GM12878 (cell line): ENCODE data around the gene CCDC144A. TPM values are rescaled to one million over a fixed set of nuclear protein-coding genes. Genes with fewer than 3 reads are reported as not detected.
"Not testable (repeated sequence)": the region's sequence is repeated elsewhere in the genome, so short reads cannot be mapped to it uniquely, and the experiment has no call there.

Experiments used
- ATAC-seq: fragments of 200-7000 bp; cut with Tn5 transposase; 3 replicates; pipeline ENCODE4 v1.9.1; 2020; ENCODE audit warnings: mild to moderate bottlenecking, moderate library complexity
- BruUV-seq: library from RNA; stranded (reverse); fragments of 400-500 nt; replicated peaks from 2 replicates; lab custom pipeline; 2021; lab: Mats Ljungman, UMichigan
- CTCF ChIA-PET: fragments of 300-600 bp; sonication (Branson Sonifier 250); formaldehyde crosslinking; extraction: SDS; loops from one replicate; lab custom pipeline; 2021; ENCODE audit warnings: inconsistent platforms; lab: Yijun Ruan, JAX
- POLR2A ChIA-PET: fragments of 350-600 bp; formaldehyde crosslinking; extraction: SDS; loops from one replicate; lab custom pipeline; 2021; ENCODE audit warnings: inconsistent platforms; lab: Charles Lee
- RAD21 ChIA-PET: fragments of 300-600 bp; sonication (Branson Sonifier 250); formaldehyde crosslinking; loops from one replicate; lab custom pipeline; 2023; ENCODE audit warnings: antibody characterized with exemption; ENCODE audit not compliant: unreplicated experiment; lab: Charles Lee
- SMC1A ChIA-PET: fragments of 300-600 bp; sonication (Branson Sonifier 250); formaldehyde crosslinking; loops from one replicate; lab custom pipeline; 2023; ENCODE audit not compliant: unreplicated experiment, uncharacterized antibody; lab: Charles Lee
- DNase-seq: peaks from one replicate; pipeline ENCODE4 v3.0.0-alpha.2; 2011; ENCODE audit warnings: low read depth, low spot score
- FAIRE-seq: peaks from 3 replicates; lab custom pipeline; 2011; peaks lifted over from hg19 to GRCh38; lab: Jason Lieb, UNC
- H2AFZ ChIP-seq: 2 replicates; pipeline ENCODE4 v1.6.0; 2011; ENCODE audit warnings: low read depth, low read length, control low read depth; ENCODE audit not compliant: control insufficient read depth
- H3K27ac ChIP-seq: 2 replicates; pipeline ENCODE4 v1.5.1; 2011; ENCODE audit warnings: control low read depth; ENCODE audit not compliant: control insufficient read depth, insufficient read depth
- H3K27me3 ChIP-seq, 2 experiments: replicated peaks in 1 of 2; 2 replicates each; pipeline versions ENCODE4 v1.6.0 to v1.6.1; 2011; ENCODE audit warnings: low read length in 1 of 2; ENCODE audit not compliant: control insufficient read depth in 2 of 2, insufficient read depth in 2 of 2
- H3K36me3 ChIP-seq, 2 experiments: 2 replicates each; pipeline ENCODE4 v1.5.1; 2011; ENCODE audit warnings: low read length in 1 of 2; ENCODE audit not compliant: control insufficient read depth in 2 of 2, insufficient read depth in 2 of 2
- H3K4me1 ChIP-seq: 2 replicates; pipeline ENCODE4 v1.6.1; 2011; ENCODE audit warnings: mild to moderate bottlenecking, low read length, moderate library complexity, mixed read lengths; ENCODE audit not compliant: control insufficient read depth, insufficient read depth
- H3K4me2 ChIP-seq: 2 replicates; pipeline ENCODE4 v1.6.0; 2011; ENCODE audit warnings: control low read depth; ENCODE audit not compliant: control insufficient read depth, insufficient read depth
- H3K4me3 ChIP-seq: fragments of 200-600 bp; sonication (generic); 2 replicates; pipeline ENCODE4 v1.5.1; 2016
- H3K79me2 ChIP-seq: 2 replicates; pipeline ENCODE4 v1.6.0; 2011; ENCODE audit warnings: low read length; ENCODE audit not compliant: control insufficient read depth, insufficient read depth
- H3K9ac ChIP-seq: 2 replicates; pipeline ENCODE4 v1.8.0; 2011; ENCODE audit warnings: low read length, control low read depth, mixed read lengths; ENCODE audit not compliant: control insufficient read depth, insufficient read depth
- H3K9me3 ChIP-seq: replicated peaks from 3 replicates; pipeline ENCODE4 v1.5.1; 2011; ENCODE audit warnings: mild to moderate bottlenecking, low read length; ENCODE audit not compliant: control insufficient read depth, insufficient read depth
- H4K20me1 ChIP-seq: 2 replicates; pipeline ENCODE4 v1.6.0; 2011; ENCODE audit not compliant: control insufficient read depth, insufficient read depth
- CBX3 ChIP-seq: fragments of 200-600 bp; sonication (generic); IDR thresholded peaks from 2 replicates; pipeline ENCODE4 v1.6.1; 2016; ENCODE audit warnings: low read depth, borderline replicate concordance
- CHD2 ChIP-seq: IDR thresholded peaks from 2 replicates; pipeline ENCODE4 v1.6.1; 2011; ENCODE audit warnings: low read depth, low read length, improper control_type of control experiment, borderline replicate concordance
- CTCF ChIP-seq, 3 experiments: IDR thresholded peaks in 2 of 3; conservative IDR thresholded peaks in 1 of 3; 2 replicates each; pipeline ENCODE4 v1.5.1; 2011; ENCODE audit warnings: low read depth in 3 of 3, low read length in 3 of 3, mild to moderate bottlenecking in 3 of 3, control low read depth in 2 of 3, moderate library complexity in 2 of 3, inconsistent platforms in 1 of 3, mixed read lengths in 1 of 3; ENCODE audit not compliant: control insufficient read depth in 2 of 3, insufficient read depth in 1 of 3; ENCODE audit errors: extremely low read depth in 1 of 3
- IKZF1 ChIP-seq: fragments of 450-650 bp; conservative IDR thresholded peaks from 2 replicates; pipeline ENCODE4 v1.6.1; 2017; ENCODE audit warnings: antibody characterized with exemption, mild to moderate bottlenecking
- POLR2AphosphoS2 ChIP-seq: IDR thresholded peaks from 2 replicates; pipeline ENCODE4 v1.6.1; 2011; ENCODE audit warnings: low read depth, mild to moderate bottlenecking, low read length, improper control_type of control experiment, moderate library complexity
- POLR2AphosphoS5 ChIP-seq: IDR thresholded peaks from 2 replicates; pipeline ENCODE4 v1.6.1; 2011; ENCODE audit warnings: mild to moderate bottlenecking, low read length, inconsistent platforms
- TCF12 ChIP-seq: IDR thresholded peaks from 2 replicates; pipeline ENCODE4 v1.6.1; 2011; ENCODE audit warnings: low read depth, mild to moderate bottlenecking, low read length
- ZNF622 ChIP-seq: fragments of 450-650 bp; IDR thresholded peaks from 2 replicates; pipeline ENCODE4 v1.6.1; 2017; ENCODE audit warnings: mild to moderate bottlenecking, inconsistent platforms
- WGBS: methylation state at CpG from one replicate; pipeline ENCODE4 v1.1.6; 2016; ENCODE audit warnings: low lambda C conversion rate; ENCODE audit not compliant: insufficient replicate concordance, insufficient coverage; ENCODE audit errors: missing lambda C conversion rate; 5-methylcytosine and 5-hydroxymethylcytosine counted together
- in situ Hi-C: fragments of 300-500 bp; cut with MboI; formaldehyde crosslinking; loops from 9 replicates; pipeline ENCODE4 v1.14.3; 2018; ENCODE audit warnings: mixed read lengths
- intact Hi-C: fragments of 100-400 bp; cut with micrococcal nuclease; formaldehyde crosslinking; loops from one replicate; pipeline ENCODE4 v1.14.2; 2022; ENCODE audit not compliant: unreplicated experiment
- polyA plus RNA-seq, 11 experiments: library from polyadenylated mRNA; depleted of rRNA in 4 of 11; unstranded in 6 of 11; stranded (reverse) in 5 of 11; fragments of >200 nt; fragmentation: Nextera tagmentation in 4 of 11; fragmentation: Illumina TruSeq in 1 of 11; extraction: Ambion mirVana in 4 of 11; extraction: Trizol in 1 of 11; gene quantifications; 1 replicate in 1 of 11; 2 replicates in 10 of 11; pipeline versions ENCODE4 v1.2.1 to v1.2.3, GENCODE V29; 2011 to 2016; ENCODE audit warnings: inconsistent platforms in 2 of 11, missing spikeins in 2 of 11, low read depth in 1 of 11
- total RNA-seq, 4 experiments: library from RNA; depleted of rRNA in 3 of 4; stranded (reverse); fragments of >200 nt in 3 of 4; fragmentation: Illumina TruSeq in 1 of 4; extraction: Trizol in 1 of 4; gene quantifications; 2 replicates each; pipeline versions ENCODE4 v1.2.1 to v1.2.3, GENCODE V29; 2013 to 2021
- TF ChIP-seq, protein P1 (sequence below): fragments of 450-650 bp; IDR thresholded peaks from 2 replicates; pipeline ENCODE4 v1.6.1; 2017; ENCODE audit warnings: low read depth, mild to moderate bottlenecking, moderate library complexity

CCDC144A gene
- total and polyA plus RNA-seq, 10 of the 15 experiments (the other 5 are each of a cell fraction or from before 2014, with no cell fraction given), result 0.05 to 1.7 (median 0.79) TPM

DNA sequence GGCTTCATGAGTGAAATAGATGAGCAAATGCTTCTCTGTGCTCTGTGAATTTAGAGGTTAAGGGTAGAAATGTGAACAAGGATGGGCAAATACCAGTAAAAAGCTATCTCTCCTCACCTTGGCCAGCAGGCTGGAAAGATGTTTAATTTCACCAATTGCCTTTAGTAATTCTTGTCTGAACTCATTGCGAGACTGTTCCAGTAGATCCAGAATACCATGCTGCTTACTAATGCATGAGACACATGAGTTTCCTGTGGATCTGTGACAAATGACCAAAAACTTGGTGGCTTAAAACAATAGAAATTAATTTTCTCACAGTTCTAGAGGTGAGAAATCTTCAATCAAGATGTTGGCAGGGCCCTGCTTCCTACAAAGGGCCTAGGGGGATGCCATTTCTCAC lies 27.1 kb upstream of the CCDC144A start:
- intact Hi-C loops, result no loop called here
- FAIRE-seq, result no peak

GRCh38 chr17:16666553-16666906 lies 23.5 kb upstream of the CCDC144A start:
- POLR2A ChIA-PET, H3K9ac ChIP-seq, H3K4me3 ChIP-seq, intact Hi-C loops, H3K79me2 ChIP-seq, DNase-seq, RAD21 ChIA-PET, in situ Hi-C loops, ATAC-seq, SMC1A ChIA-PET, BruUV-seq, H4K20me1 ChIP-seq, H3K9me3 ChIP-seq, H3K27ac ChIP-seq, FAIRE-seq, CTCF ChIA-PET, H3K36me3 ChIP-seq, H3K4me1 ChIP-seq, H2AFZ ChIP-seq, H3K27me3 ChIP-seq, H3K4me2 ChIP-seq: not testable (repeated sequence)
- 63% methylated on average over 21 of the region's 24 CpGs for WGBS

More for the DNA sequence above, 27.1 kb upstream of the CCDC144A start:
- H3K27me3 ChIP-seq, result no peaks in the 10 kb centered on the region; a peak in 1 of 4 replicates
- RAD21 ChIA-PET, result no interaction called here
- no peak overlapping the region for H3K27ac ChIP-seq
- H3K79me2 ChIP-seq, result no peaks in the 10 kb centered on the region
- 95% methylated on average over 1 of the region's 1 CpG for WGBS
- ATAC-seq, result no peak
- CTCF ChIA-PET, result no interaction called here
- in situ Hi-C loops, result no loop called here
- no peak overlapping the region for H3K4me3 ChIP-seq
- no TSS peak for BruUV-seq
- no peak overlapping the region for H3K9ac ChIP-seq
- H3K36me3 ChIP-seq, result no peaks in the 10 kb centered on the region
- no peaks in the 10 kb centered on the region for H3K4me1 ChIP-seq
- SMC1A ChIA-PET, result no interaction called here
- no peak overlapping the region for H3K4me2 ChIP-seq
- H3K9me3 ChIP-seq, result no peaks in the 10 kb centered on the region
- POLR2A ChIA-PET, result no interaction called here
- no peak for DNase-seq
- H2AFZ ChIP-seq, result no peak overlapping the region
- H4K20me1 ChIP-seq, result no peaks in the 10 kb centered on the region
- TF ChIP-seq, protein P1, sequence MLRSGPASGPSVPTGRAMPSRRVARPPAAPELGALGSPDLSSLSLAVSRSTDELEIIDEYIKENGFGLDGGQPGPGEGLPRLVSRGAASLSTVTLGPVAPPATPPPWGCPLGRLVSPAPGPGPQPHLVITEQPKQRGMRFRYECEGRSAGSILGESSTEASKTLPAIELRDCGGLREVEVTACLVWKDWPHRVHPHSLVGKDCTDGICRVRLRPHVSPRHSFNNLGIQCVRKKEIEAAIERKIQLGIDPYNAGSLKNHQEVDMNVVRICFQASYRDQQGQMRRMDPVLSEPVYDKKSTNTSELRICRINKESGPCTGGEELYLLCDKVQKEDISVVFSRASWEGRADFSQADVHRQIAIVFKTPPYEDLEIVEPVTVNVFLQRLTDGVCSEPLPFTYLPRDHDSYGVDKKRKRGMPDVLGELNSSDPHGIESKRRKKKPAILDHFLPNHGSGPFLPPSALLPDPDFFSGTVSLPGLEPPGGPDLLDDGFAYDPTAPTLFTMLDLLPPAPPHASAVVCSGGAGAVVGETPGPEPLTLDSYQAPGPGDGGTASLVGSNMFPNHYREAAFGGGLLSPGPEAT, result no peak
- TF ChIP-seq CTCF (IDR thresholded peaks at IDR 0.05 in 2 of 3, conservative IDR thresholded peaks at IDR 0.05 in 1 of 3; ENCODE audit: control insufficient read depth in 2 of 3, extremely low read depth in 1 of 3, insufficient read depth in 1 of 3, low read depth in 3 of 3, low read length in 3 of 3) (no peak), TCF12 (no peak), ZNF622 (no peak), CHD2 (no peak), POLR2AphosphoS5 (no peak), POLR2AphosphoS2 (no peak), CBX3 (no peak), IKZF1 (no peak)
